Airway epithelial cell (primary cell): ENCODE data around the gene DHODH. TPM values are rescaled to one million over a fixed set of nuclear protein-coding genes. Genes with fewer than 3 reads are reported as not detected.

ENCODE experiments used
- total RNA-seq: library from RNA; depleted of rRNA; stranded (reverse); fragments of >200 nt; gene quantifications from 2 replicates; pipeline ENCODE4 v1.2.3, GENCODE V29; 2015

DHODH gene
- total RNA-seq = 6.1 and 6.3 TPM in 2 replicates

GRCh38 chr16:72008424-72009216 is at the start of gene DHODH:
DHODH (plus strand) TSS chr16:72008744; CDS start chr16:72008765, 21 bp downstream.

GRCh38 chr16:72054254-72054847 is 45.8 kb downstream of the DHODH start, which contains the start of gene HP:
HP (plus strand) TSS chr16:72054505; CDS start chr16:72054653, 148 bp downstream.

Other genes starting within 250 kb of the DHODH start
- gene AP1G1, start 199.9 kb upstream of the DHODH start, total RNA-seq = 45.9 and 59.5 TPM in 2 replicates
- gene ATXN1L, start 162.8 kb upstream of the DHODH start, total RNA-seq = 7.3 and 10.5 TPM in 2 replicates
- gene ZNF821, start 124.6 kb upstream of the DHODH start, total RNA-seq = 3.6 and 5.4 TPM in 2 replicates
- gene IST1, start 113.2 kb upstream of the DHODH start, total RNA-seq = 126 and 128 TPM in 2 replicates
- not detected in 2 replicates for gene PKD1L3, start 8.3 kb upstream of the DHODH start, total RNA-seq
- gene HP, start 45.8 kb downstream of the DHODH start, total RNA-seq = not detected in 2 replicates
- gene HPR, start 54.5 kb downstream of the DHODH start, total RNA-seq = not detected in 2 replicates
- gene TXNL4B, start 84.9 kb downstream of the DHODH start, total RNA-seq = 6.7 and 7.2 TPM in 2 replicates
- gene DHX38, start 85.1 kb downstream of the DHODH start, total RNA-seq = 28.1 and 31.0 TPM in 2 replicates
- 0.35 TPM in 1 of 2 replicates, not detected in the other for gene PMFBP1, start 163.4 kb downstream of the DHODH start, total RNA-seq